Tibial nerve (tissue), 4 donors: ENCODE measurements around the gene TACO1. TPM values are rescaled to one million over a fixed set of nuclear protein-coding genes. Genes with fewer than 3 reads are reported as not detected.

Experiments used
- DNase-seq, 2 donors: peaks; one replicate each; pipeline ENCODE4 v3.0.0-alpha.2; 2019; ENCODE audit warnings: low spot score in 2 of 2
- H3K27ac ChIP-seq, 4 donors: fragments of 200-600 bp; sonication (generic) in 3 of 4; one replicate each; pipeline ENCODE4 v1.5.1; 2017 to 2019; ENCODE audit warnings: mild to moderate bottlenecking in 1 of 4
- H3K27me3 ChIP-seq, 2 donors: fragments of 200-600 bp; sonication (generic) in 1 of 2; one replicate each; pipeline versions ENCODE4 v1.5.1 to v1.6.0; 2017 to 2019
- H3K36me3 ChIP-seq, 3 donors: fragments of 200-600 bp; sonication (generic); one replicate each; pipeline ENCODE4 v1.5.1; 2018 to 2019
- H3K4me1 ChIP-seq, 4 donors: fragments of 200-600 bp; sonication (generic) in 3 of 4; one replicate each; pipeline ENCODE4 v1.5.1; 2017 to 2019
- H3K4me3 ChIP-seq, 4 donors: fragments of 200-600 bp; sonication (generic) in 3 of 4; one replicate each; pipeline ENCODE4 v1.5.1; 2017 to 2019; ENCODE audit warnings: mild to moderate bottlenecking in 1 of 4, moderate library complexity in 1 of 4
- H3K9me3 ChIP-seq, 4 donors: fragments of 200-600 bp; sonication (generic) in 3 of 4; one replicate each; pipeline ENCODE4 v1.5.1; 2017 to 2019
- CTCF ChIP-seq, 5 experiments: fragments of 200-600 bp in 3 of 5; fragments of 450-650 bp in 2 of 5; sonication (generic) in 3 of 5; IDR thresholded peaks; one replicate each; pipeline ENCODE4 v1.5.1; 2016 to 2019; ENCODE audit warnings: antibody characterized with exemption in 5 of 5, mild to moderate bottlenecking in 3 of 5, moderate library complexity in 2 of 5
- EP300 ChIP-seq, 2 donors: sonication (generic); formaldehyde crosslinking; IDR thresholded peaks; one replicate each; pipeline ENCODE4 v1.6.1; 2017; ENCODE audit warnings: antibody characterized with exemption in 2 of 2, mild to moderate bottlenecking in 1 of 2
- POLR2A ChIP-seq, 2 donors: fragments of 450-650 bp; IDR thresholded peaks; one replicate each; pipeline ENCODE4 v1.6.1; 2017; ENCODE audit warnings: antibody characterized with exemption in 2 of 2, mild to moderate bottlenecking in 2 of 2, moderate library complexity in 2 of 2
- WGBS, 2 donors: methylation state at CpG; one replicate each; pipeline ENCODE4 v1.1.5; 2018; 5-methylcytosine and 5-hydroxymethylcytosine counted together
- total RNA-seq, 4 donors: library from RNA; depleted of rRNA; stranded (reverse); fragments of >200 nt; gene quantifications; one replicate each; pipeline ENCODE4 v1.1.0, GENCODE V29; 2016

The TACO1 gene
- total RNA-seq, 4 donors from 2014 or later: 9.8 to 18.0 (median 13.3) TPM

DNA sequence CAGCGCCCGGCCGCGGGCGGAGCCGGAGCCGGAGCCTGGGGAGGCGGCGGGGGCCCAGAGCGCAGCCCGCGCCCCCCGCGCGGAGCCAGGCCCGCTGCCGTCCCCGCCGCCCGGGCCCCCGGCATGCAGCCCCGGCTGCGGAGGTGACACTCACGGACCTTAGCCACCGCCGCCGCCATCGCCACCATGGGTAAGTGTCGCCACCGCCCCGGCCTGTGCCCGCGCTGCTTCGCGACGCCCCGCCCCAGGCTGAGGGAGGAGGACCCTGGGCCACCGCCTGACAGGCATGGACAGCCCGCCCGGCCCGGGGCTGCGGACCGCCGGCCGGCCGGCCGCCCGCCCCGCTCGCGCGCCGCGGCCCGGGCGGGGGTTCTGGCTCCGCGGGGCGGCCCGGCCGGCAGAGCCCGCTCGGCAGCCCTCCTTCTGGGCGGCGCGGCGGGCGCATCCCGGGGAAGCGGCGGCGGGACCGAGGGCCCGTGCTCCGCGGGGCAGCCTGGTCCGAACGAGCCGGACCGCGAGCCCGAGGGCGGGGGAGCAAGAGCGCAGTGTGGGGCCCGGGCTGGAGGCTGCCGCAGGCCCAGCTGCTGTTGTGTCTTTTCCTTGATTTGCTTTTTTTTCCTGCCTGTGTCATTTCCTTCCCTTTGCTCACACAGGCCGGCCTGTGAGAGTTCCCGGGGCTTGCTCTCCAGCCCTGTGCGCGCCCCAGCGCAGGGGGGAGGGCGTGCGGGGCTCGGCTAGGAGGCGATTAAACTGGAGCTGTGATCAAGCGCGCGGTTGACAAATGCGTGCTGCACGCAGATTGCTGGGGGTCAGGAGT, 22.1 kb downstream of the TACO1 start:
- WGBS, 2 donors: 0% methylated on average over 34 to 60 of the region's 100 CpGs
- H3K4me1 ChIP-seq: peaks cover 0 to 52% (median 36%) of the 10 kb centered on the region in 4 donors

GRCh38 chr17:63623786-63624530, 23.3 kb downstream of the TACO1 start:
- Histone ChIP-seq H3K4me3 (peak overlapping the region; percentile 73 to 92 (median 79)), H3K27ac (peak overlapping the region in 3 of 4 donors; percentile 77 to 96 (median 94)), H3K36me3 (peaks cover 0 to 8% (median 0%) of the 10 kb centered on the region in 3 donors), H3K4me1 (peaks cover 0 to 61% (median 36%) of the 10 kb centered on the region in 4 donors), H3K9me3 (no peaks in the 10 kb centered on the region), H3K27me3 (no peaks in the 10 kb centered on the region)
- TF ChIP-seq EP300 (IDR thresholded peaks at IDR 0.05): no peak
- TF ChIP-seq CTCF (IDR thresholded peaks at IDR 0.05): no peak
- no peak for TF ChIP-seq POLR2A (IDR thresholded peaks at IDR 0.05)
- 17 to 19% methylated on average over 7 of the region's 7 CpGs for WGBS, 2 donors
- DNase-seq: no peak

More for the DNA sequence above, 22.1 kb downstream of the TACO1 start:
- no peaks in the 10 kb centered on the region for H3K36me3 ChIP-seq
- H3K27ac ChIP-seq: peak overlapping the region; percentile 71 to 96 (median 86)
- H3K9me3 ChIP-seq: no peaks in the 10 kb centered on the region
- TF ChIP-seq POLR2A (IDR thresholded peaks at IDR 0.05) (no peak), CTCF (IDR thresholded peaks at IDR 0.05) (no peak), EP300 (IDR thresholded peaks at IDR 0.05) (peak in 1 of 2 donors; percentile 51)
- peak; percentile 37 to 48 for DNase-seq
- H3K27me3 ChIP-seq: no peaks in the 10 kb centered on the region
- peak overlapping the region; percentile 73 to 92 (median 79) for H3K4me3 ChIP-seq

DNA sequence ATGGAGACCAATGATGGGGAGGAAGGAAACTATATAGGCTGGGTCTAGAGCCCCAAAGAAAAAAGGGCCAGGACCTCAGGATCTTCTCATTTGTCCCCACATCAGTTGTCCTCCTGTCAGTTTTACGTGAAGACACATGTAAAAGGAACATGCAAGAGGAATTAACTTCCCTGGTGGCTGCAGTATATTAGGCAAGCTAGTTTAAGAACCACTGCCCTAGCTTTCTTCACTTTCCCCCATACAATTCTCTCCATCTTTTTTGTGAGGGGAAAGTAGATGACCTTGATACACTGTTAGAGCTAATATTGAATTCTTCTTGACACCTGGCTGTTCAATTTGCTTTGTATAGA, 23.8 kb downstream of the TACO1 start:
- Histone ChIP-seq H3K4me3 (peak overlapping the region in 1 of 4 donors; percentile 74), H3K27ac (no peak overlapping the region), H3K4me1 (peaks cover 0 to 67% (median 36%) of the 10 kb centered on the region in 4 donors), H3K27me3 (no peaks in the 10 kb centered on the region), H3K36me3 (peaks cover 0 to 14% (median 4%) of the 10 kb centered on the region in 3 donors), H3K9me3 (no peaks in the 10 kb centered on the region)
- DNase-seq: no peak
- 53 to 61% methylated on average over 1 of the region's 1 CpG for WGBS, 2 donors
- TF ChIP-seq CTCF (IDR thresholded peaks at IDR 0.05): no peak

- no peak for TF ChIP-seq POLR2A (IDR thresholded peaks at IDR 0.05)
- TF ChIP-seq EP300 (IDR thresholded peaks at IDR 0.05): no peak
- no peak for TF ChIP-seq CTCF (IDR thresholded peaks at IDR 0.05)
- peak overlapping the region in 1 of 4 donors; percentile 25 for H3K27ac ChIP-seq
- no peak for DNase-seq
- peaks cover 0 to 83% (median 38%) of the 10 kb centered on the region in 4 donors for H3K4me1 ChIP-seq
- WGBS, 2 donors: 49 to 51% methylated on average over 4 of the region's 4 CpGs
- H3K4me3 ChIP-seq: no peak overlapping the region
- H3K36me3 ChIP-seq: peaks cover 0 to 17% (median 4%) of the 10 kb centered on the region in 3 donors
- H3K27me3 ChIP-seq: no peaks in the 10 kb centered on the region
- H3K9me3 ChIP-seq: no peaks in the 10 kb centered on the region
Observed at GRCh38 chr17:63626551-63627180, 26.0 kb downstream of the TACO1 start.
